NCI-H446 treated with DMSO at 0.1 percent for 48 hours (cell line): Measurements from ENCODE around the gene NQO2.
"Not testable (repeated sequence)": the region's sequence is repeated elsewhere in the genome, so short reads cannot be mapped to it uniquely, and the experiment has no call there.

Source experiments
- DNase-seq: peaks from one replicate; lab custom pipeline; 2025; lab: John Stamatoyannopoulos, UW

Gene NQO2

DNA sequence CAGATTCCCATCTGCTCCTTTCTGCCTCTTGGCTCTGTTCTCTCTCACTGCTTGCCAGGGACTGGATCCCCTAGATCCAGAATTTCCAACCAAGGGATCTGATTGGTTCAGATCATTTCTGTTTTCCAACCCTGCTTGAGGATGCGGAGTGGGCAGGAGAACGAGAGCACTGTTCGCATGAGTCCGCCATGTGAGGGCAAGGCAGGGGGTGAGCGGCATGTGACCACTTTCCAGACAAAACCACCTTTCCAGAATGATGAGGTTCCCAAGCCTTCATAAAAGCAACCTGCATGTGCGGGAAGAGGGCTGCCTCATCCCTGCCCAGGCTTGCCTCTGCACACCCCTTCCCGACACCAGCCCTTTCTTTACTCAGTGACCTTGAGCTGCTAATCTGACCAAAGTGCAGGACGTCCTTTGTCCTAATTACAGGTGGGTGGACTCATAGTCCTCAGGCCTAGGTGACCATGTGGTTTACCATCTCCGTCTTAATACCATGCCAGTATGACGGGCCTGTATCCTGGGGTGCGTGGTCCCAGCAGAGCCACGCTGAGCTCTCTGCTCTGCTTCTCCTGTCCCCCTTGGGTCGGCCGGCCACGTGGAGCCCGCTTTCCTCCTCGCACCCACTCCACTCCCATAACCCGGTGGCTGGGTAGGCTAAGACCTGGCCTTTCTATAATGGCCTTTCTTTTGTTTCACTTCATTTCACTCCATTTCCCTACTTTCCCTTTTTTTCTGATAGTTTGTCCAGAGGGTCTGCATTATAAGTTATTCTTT, 14.4 kb downstream of the NQO2 start:
- DNase-seq: no peak

DNA sequence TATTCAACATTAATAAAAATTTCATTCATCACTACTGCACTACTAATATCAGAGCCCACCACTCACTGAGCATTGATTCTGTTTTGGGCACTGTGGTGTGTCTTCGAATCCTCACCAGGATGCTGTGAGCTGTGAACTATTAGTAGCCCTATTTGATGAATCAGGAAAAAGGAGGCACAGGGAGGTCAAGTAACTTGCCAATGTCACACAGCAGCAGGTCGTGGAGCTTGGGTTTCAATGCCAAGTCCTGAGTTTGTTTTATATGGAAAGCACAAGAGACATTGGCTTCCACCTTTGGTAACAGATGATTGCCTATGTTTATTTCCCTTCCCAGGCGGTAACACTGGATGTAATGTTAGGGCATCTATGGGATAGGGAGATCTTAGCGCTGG, 15.0 kb downstream of the NQO2 start:
- DNase-seq: no peak

DNA sequence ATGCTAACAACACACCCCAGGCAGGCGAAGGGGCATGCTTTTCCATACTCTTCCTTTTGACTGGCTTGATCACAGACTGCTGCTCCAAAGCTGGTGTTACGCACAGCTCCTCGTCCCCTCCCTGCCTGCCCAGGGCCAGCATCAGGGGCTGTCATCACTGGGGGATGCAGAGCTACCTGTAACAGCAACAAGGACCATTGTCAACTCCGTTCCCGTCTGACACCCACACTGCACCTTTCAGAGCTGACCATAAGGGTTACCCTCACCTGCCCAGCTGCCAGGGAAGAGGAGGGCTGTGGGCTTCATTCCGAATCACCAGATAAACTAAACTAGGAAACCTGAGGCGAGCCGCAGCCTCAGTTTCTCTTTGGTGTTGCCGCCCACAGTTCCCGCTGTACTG, 15.4 kb downstream of the NQO2 start:
- no peak for DNase-seq

DNA sequence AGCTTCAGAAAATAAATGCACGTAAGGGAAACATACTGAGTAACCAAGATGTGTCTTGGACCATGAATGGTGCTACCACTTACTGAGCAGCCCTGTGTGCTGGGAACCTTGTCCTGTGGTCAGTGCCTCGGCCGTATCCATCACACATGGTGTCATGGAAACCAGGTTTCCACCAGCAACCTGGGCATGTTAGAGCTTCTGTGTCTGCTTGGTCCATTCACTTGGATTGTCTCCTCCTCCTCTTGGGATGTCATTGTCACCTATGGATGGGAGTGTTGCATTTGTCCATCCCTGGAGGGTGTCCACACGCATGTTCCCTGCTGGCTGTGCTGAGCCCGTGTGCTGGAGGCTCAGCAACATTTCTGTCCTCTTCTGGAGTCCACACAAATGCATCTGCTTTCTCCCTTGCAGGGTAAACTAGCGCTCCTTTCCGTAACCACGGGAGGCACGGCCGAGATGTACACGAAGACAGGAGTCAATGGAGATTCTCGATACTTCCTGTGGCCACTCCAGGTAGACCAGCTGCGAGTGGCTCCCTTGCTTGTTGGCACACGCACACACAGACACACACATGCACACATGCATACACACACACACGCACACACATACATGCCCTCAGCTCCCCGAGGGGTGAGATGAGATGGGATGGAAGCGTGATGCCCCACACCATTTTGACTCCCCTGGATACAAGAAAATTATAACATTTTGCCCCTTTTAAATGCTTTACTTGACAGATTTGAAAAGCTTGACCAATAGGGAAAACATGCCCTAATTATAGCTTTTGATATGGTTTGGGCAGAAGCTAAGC, 17.0 kb downstream of the NQO2 start:
- no peak for DNase-seq

DNA sequence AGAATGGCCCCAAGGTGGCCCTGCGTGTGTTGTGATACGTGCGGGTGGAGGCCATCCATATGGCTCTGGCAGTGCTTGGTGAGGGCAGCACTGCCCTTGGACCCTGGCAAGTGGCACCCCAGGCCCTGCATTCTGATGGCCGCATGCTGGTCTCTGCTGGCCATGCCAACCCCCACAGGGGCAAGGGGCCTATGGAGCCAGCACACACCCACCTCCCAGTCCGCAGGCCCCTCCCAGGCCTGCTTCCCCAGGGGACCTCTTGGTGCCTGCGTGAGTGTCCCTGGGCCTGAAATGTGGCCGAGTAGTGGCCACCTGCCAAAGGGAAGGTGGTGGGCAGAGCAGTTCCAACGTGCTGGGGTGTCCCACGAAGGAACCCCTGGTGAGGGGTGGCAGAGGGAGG, 17.6 kb downstream of the NQO2 start:
- DNase-seq: no peak

DNA sequence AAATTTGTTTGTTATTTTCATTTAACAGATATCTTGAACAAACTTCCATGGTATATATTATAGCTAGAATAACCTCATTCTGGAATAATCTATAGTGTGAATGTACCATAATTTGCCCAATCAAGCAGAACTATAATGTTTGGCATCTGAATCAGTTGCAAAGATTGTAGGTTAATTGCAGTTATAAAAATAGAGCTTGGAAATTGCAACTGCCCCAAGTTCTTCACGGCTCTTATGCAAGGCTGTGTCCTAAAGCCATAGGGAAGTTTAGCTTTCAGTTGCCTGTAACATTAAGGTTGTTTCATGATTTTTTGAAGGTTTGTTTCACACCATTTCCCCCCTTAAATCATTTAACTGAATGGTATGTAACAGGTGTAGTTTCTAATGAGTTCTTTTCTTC, 19.4 kb downstream of the NQO2 start:
- no peak for DNase-seq

DNA sequence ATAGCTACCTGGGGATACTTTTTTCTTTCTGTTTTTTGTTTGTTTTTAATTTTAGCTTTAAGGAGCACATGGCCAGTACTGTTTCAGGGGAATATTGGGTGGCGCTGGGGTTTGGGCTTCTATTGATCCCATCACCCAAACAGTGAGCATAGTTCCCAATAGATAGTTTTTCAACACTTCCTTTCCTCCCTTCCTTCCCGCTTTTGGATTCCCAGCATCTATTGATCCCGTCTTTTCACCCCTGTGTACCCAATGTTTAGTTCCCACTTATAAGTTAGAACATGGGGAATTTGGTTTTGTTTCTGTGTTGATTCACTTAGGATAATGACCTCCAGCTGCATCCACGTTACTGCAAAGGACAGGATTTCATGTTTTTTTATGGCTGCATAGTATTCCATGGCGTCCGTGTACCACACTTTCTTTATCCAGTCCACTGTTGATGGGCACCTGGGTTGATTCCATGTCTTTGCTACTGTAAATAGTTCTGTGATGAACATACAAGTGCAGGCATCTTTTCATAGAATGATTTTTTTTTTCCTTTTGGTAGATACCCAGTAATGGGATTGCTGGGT, 20.1 kb downstream of the NQO2 start:
- DNase-seq: no peak

DNA sequence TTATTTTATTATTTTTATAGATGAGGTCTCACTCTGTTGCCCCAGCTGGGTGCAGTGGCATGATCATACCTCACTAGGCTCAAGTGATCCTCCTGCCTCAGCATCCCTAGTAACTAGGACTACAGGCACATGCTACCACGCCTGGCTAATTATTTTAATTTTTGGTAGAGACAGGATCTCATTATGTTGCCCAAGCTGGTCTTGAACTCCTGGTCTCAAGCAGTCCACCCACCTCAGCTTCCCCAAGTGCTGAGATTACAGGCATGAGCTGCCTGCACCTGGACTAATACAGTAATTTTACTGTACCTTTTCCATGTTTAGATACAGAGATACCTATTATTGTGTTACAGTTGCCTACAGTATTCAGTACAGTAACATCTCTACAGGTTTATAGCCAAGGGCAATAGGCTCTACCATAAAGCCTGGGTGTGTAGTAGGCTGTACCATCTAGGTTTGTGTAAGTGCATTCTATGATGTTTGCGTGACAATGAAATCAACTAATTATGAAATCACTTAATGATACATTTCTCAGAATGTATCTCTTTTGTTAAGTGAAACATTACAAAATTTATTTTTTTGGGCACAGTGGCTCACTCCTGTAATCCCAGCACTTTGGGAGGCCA, 21.4 kb downstream of the NQO2 start:
- not testable (repeated sequence) for DNase-seq

DNA sequence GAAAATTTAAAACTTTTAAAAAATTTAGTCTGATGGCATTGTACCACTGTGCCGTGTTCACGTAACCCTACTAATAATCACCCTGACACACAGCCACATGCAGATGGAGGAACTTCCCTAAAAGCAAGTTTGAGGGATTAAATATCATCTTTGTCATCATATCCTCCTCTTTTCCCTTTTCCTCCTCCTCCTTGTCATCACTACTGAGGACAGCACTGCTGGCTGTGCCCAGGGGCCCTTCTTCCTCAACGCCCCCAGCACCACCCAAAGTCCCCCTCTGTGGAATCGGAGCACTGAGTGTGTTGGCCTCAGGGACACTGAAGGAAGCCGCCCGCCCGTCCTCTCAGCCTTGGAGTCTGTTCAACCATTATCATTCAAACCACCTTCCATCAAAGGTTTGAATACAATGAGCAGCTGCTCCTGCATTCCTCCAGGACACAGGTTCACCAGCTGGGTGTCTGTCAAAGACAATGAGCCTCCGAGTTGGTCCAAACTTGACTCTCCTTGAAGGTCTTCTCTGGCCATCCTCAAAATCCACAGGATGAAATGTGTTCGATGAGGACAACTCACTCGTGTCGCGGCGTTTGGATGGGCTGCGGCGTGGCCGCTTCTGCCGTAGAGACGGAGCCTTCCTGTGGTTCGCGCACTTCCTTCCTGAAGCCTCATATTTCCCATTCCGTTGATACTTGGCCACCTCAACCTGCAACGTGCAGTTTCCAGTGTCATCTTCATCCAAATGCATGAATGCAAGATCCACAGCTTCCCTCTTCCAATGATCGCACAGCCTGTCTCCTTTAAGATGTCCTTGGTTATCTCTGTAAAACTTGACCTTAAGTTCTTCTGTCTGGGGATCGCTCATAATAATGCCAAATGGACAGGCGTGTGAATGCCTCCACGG, 23.3 kb downstream of the NQO2 start:
- no peak for DNase-seq

DNA sequence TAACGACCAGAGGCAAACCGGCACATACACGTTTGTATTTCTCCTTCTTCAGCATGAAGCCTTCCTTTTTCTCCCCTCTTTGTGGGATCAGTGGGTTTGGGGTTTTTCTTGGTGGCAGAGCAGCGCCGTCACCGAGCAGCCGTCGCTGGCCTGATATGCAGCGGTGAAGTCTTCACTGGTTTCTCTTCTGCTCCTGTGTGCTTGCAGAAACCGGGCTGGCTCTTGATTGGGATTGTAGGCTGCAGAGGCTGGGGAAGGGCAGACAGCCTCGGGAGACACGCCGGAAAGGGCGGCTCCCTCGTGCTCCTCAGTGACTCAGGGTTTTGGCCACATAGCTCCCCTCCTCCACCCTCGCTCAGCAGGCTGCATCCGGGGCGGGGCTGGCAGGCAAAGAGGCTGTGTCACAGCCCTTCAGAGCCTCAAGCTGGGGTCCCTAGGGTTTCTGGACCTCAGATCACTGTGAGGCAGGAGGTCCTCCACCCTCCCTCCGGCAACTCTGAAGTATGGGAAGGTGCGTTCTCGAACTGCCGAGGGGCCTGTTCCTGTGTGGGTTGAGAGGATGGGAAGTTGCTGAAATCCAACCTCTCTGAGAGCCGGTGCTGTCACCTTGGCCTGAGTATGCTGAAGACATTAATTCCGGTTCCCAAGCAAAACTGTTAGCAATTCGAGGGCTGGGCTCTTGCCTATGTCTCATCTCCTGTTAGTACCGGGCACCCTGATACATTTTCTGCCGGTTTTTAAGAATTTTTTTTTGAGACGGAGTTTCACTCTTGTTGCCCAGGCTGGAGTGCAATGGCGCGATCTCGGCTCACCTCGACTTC, 24.2 kb downstream of the NQO2 start:
- DNase-seq: peak; percentile 34

DNA sequence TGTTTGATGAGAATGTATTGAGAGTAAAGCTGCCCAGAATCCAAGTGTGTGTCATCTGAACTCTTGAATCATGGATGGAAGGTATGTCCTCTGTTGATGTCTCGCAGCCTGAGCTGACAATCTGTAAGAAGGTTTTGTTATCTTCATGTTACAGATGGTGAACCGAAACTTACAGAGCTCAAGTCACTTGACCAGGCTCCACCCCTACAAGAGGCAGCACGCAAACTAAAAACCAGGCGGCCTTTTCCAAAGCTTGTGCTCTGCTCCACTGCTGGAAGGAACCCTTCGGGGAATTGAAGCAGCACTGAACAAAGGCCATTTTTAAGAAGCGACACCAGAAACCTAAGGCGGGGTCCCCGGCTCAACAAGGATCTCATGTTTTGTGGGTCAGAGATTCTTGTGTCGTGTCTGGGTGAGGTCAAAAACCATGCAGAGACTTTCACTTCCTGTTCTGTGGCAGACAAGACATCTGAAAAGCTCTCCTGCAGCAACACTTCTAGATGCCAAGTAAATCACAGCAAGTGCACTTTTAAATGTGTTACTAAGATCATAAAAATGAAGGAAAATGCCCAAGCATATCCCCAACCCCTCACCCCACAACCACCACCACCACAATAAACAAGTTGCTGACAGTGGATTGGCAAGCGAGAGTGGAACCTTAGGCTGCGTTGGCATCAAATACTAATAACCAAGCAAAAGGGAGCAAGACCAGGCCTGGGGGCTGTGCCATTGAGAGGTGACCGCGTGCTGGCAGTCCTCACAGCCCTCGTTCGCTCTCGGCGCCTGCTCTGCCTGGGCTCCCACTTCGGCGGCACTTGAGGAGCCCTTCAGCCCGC, 27.3 kb downstream of the NQO2 start:
- DNase-seq: no peak

DNA sequence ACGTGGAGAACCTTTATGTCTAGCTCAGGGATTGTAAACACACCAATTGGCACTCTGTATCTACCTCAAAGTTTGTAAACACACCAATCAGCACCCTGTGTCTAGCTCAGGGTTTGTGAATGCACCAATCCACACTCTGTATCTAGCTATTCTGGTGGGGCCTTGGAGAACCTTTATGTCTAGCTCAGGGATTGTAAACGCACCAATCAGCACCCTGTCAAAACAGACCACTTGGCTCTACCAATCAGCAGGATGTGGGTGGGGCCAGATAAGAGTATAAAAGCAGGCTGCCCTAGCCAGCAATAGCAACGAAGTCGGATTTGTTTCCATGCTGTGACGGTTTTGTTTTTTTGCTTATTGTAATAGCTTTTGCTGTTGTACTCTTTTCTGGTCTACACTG, 28.5 kb downstream of the NQO2 start:
- not testable (repeated sequence) for DNase-seq

DNA sequence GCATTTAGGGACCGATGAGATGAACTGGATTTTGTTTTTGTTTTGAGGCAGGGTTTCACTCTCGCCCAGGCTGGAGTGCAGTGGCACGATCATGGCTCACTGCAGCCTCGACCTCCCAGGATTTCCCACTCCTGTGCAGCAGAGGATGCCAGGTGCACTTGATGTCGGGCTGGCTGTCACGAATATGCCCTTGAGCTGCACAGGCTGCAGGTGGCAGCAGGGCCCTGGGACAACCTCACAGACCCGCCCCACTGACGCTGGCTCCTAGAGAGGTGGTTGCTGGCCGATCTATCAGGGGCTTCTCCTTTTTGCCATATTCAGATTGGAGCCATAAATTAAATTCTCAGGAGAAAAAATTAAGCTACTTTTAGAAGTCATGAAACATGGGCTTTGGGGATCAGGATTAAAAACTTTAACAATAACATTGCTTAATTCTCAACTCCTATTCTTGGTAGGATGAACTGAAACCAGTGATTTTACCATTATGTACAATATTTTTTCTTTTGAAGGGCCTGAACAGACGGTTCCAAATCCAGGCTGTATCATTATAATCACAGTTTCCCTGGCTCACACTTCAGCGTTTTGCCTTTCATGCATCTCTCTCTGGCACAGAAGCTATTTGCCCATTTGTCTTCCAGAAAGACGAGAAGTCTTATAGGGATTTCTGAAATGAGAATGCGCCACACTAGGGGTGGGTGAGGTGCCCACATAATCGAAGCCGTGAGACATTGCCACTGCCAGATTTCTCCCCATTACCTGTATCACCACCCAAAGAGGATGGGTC, 32.4 kb downstream of the NQO2 start:
- no peak for DNase-seq

DNA sequence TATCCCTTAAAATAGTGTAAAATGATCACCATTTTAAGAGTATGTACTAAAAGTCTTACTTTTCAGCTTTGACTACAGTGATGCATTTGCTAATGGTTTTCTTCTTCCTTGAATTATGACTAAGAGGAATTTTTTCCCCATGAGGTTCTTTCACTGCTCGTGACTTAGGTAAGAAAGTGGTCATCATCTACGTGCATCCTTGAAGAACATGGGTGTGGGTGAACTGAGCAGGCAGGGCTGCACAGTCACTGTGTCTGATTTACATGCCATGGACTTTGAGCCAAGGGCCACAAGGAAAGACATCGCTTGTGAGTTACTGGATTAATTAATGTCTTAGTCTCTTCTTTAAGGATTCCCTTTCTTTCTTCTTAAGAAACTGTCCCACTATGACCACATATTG, 33.3 kb downstream of the NQO2 start:
- DNase-seq: no peak

DNA sequence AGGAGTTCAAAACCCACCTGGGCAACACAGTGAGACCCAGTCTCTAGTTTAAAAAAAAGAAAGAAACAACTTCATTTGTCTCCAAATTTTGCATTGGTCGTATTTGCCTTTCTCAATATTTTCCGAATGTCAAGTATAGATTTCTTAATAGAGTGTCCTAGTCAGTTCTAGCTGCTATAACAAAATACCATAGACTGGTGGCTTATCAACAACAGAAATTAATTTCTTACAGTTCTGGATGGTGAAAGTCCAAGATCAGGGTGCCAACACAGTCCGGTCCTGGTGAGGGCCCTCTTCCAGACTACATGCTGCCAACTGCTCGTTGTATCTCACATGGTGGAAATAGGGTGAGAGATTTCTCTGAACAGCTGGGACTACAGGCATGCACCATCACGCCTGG, 34.0 kb downstream of the NQO2 start:
- DNase-seq: no peak

DNA sequence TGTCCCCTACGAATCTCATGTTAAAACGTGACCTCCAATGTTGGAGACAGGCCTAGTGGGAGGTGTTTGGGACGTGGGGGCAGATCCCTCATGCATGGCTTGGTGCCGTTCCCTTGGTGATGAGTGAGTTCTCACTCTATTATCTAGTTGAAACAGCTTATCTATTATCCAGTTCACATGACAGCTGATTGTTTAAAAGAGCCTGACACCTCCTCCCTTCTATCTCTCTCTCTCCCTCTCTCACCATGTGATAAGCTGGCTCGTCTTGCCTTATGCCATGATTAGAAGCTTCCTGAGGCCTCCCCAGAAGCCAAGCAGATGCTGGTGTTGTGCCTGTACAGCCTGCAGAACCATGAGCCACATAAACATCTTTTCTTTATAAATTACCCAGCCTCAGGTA, 35.7 kb downstream of the NQO2 start:
- DNase-seq: no peak

DNA sequence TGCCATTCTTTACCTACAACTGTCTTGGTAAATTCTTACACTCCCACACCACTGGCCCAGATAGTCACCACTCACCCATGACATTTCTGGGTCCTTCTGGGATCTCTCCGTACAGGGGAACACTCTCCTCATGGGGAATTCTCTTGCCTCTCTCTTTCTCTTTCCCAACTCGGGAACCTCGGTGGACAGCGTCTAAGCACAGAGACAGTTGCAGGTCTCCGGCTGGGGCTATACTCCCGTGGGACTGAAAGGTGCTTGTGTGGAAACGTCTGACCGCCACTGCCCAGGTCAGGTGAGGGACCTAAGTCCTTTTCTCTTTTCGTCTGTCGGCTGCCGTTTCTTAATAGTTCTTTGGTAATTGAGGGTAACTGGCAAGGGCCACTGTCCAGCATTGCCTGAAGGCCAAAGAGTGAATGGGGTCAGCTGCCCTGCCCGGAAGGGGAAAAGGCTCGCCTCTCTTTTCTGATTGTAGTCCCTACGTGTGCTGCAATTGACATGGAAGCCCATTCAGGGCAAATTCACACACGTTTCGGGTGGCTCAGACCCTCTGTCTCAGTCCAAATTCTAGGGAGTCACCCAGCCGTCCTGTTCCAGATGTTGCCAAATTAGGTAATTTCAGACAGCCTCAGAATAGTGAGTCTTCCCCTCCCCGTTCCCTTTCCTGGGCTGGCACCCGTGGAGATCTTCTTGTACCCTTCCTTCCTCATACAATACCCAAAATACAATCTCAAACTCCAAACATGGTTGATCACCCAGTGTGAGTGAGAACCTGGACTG, 37.4 kb downstream of the NQO2 start:
- no peak for DNase-seq

DNA sequence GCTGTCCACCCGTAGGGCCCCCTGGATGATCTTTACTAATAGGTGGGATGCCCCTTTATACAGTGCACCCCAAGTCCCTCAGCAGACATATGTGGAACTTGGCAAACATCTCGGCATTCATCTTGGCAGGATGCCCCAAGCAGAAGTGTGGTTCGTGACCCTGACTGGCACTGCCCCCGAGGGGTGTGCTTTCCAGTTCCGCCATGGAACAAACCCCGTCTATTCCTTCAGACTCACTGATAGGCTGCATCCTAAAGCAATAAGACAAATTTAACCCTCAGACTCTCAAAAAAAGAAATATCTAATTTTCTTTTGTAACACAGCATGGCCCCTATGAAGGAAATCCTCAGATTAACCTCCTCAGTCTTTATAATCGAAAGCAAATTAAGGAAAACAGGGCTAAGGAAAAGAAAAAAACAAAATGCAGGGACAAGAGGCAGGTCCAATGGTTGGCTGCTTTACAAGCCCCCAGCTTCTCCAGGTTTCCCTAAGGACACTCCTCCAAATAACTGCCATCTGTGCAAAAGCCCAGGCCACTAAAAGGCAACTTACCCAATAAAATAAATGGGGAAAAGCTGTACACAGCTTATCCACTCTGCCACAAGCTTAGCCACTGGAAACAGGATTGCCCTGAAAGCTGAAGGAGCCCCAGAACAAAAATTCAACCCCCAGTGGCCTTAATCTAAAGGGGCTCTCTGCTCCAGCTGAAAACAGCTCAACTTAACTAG, 38.1 kb downstream of the NQO2 start:
- DNase-seq: no peak
